H9 (cell line): ENCODE results near the gene GRB10. TPM values are rescaled to one million over a fixed set of nuclear protein-coding genes. Genes with fewer than 3 reads are reported as not detected.

Source experiments
- DNase-seq: peaks from one replicate; pipeline ENCODE4 v3.0.0-alpha.2; 2017
- H2AFZ ChIP-seq: one replicate; pipeline ENCODE4 v1.6.1; 2013; ENCODE audit warnings: mild to moderate bottlenecking, low read length, control low read depth, moderate library complexity
- H2AK5ac ChIP-seq: 2 replicates; pipeline ENCODE4 v1.6.1; 2013; ENCODE audit warnings: low read length, control low read depth, mixed read lengths; ENCODE audit not compliant: insufficient read length
- H2BK120ac ChIP-seq: one replicate; pipeline ENCODE4 v1.6.1; 2013; ENCODE audit warnings: low read depth, mild to moderate bottlenecking, low read length, control low read depth, inconsistent platforms; ENCODE audit not compliant: poor library complexity, severe bottlenecking
- H2BK12ac ChIP-seq: 2 replicates; pipeline ENCODE4 v1.6.1; 2013; ENCODE audit warnings: low read length, control low read depth, mixed read lengths, low read depth; ENCODE audit not compliant: insufficient read length
- H2BK15ac ChIP-seq: 2 replicates; pipeline ENCODE4 v1.6.1; 2013; ENCODE audit warnings: low read depth, low read length, control low read depth
- H2BK20ac ChIP-seq: one replicate; pipeline ENCODE4 v1.6.1; 2013; ENCODE audit warnings: low read depth, mild to moderate bottlenecking, low read length, control low read depth, inconsistent platforms; ENCODE audit not compliant: poor library complexity, severe bottlenecking
- H2BK5ac ChIP-seq: 2 replicates; pipeline ENCODE4 v1.6.1; 2013; ENCODE audit warnings: low read length, control low read depth, mixed read lengths; ENCODE audit not compliant: insufficient read length
- H3K14ac ChIP-seq: 2 replicates; pipeline ENCODE4 v1.6.1; 2013; ENCODE audit warnings: low read length, control low read depth; ENCODE audit not compliant: insufficient read depth
- H3K18ac ChIP-seq: 2 replicates; pipeline ENCODE4 v1.6.1; 2013; ENCODE audit warnings: low read depth, mild to moderate bottlenecking, mixed read lengths, low read length, control low read depth; ENCODE audit not compliant: insufficient read length
- H3K23ac ChIP-seq: 2 replicates; pipeline ENCODE4 v1.6.1; 2013; ENCODE audit warnings: low read length, control low read depth, mixed read lengths, low read depth; ENCODE audit not compliant: insufficient read length
- H3K23me2 ChIP-seq: 2 replicates; pipeline ENCODE4 v1.6.1; 2013; ENCODE audit warnings: low read depth, mild to moderate bottlenecking, mixed read lengths, low read length, control low read depth; ENCODE audit not compliant: insufficient read length, poor library complexity, severe bottlenecking
- H3K27ac ChIP-seq: 2 replicates; pipeline ENCODE4 v1.5.1; 2013; ENCODE audit warnings: low read length, control low read depth, mixed read lengths, low read depth; ENCODE audit not compliant: insufficient read length
- H3K27me3 ChIP-seq: 2 replicates; pipeline ENCODE4 v1.6.1; 2013; ENCODE audit warnings: low read length, control low read depth, inconsistent platforms; ENCODE audit not compliant: insufficient read depth
- H3K4ac ChIP-seq: 2 replicates; pipeline ENCODE4 v1.6.1; 2013; ENCODE audit warnings: low read depth, mild to moderate bottlenecking, control low read depth, inconsistent platforms, low read length, moderate library complexity
- H3K4me1 ChIP-seq: 2 replicates; pipeline ENCODE4 v1.6.1; 2013; ENCODE audit warnings: low read length, control low read depth, inconsistent platforms; ENCODE audit not compliant: insufficient read depth
- H3K4me2 ChIP-seq: 2 replicates; pipeline ENCODE4 v1.6.1; 2013; ENCODE audit warnings: low read length, control low read depth, mixed read lengths; ENCODE audit not compliant: insufficient read length, insufficient read depth
- H3K56ac ChIP-seq: 2 replicates; pipeline ENCODE4 v1.6.1; 2013; ENCODE audit warnings: low read depth, mild to moderate bottlenecking, mixed read lengths, low read length, control low read depth; ENCODE audit not compliant: insufficient read length
- H3K79me1 ChIP-seq: 2 replicates; pipeline ENCODE4 v1.6.1; 2013; ENCODE audit warnings: low read depth, mild to moderate bottlenecking, moderate library complexity, low read length, control low read depth, inconsistent platforms; ENCODE audit not compliant: insufficient read depth, poor library complexity, severe bottlenecking
- H3K79me2 ChIP-seq: 2 replicates; pipeline ENCODE4 v1.6.1; 2013; ENCODE audit warnings: low read length, control low read depth, inconsistent platforms; ENCODE audit not compliant: insufficient read depth
- H3K9ac ChIP-seq: 2 replicates; pipeline ENCODE4 v1.6.1; 2013; ENCODE audit warnings: low read length, control low read depth, mixed read lengths; ENCODE audit not compliant: insufficient read length; ENCODE audit errors: extremely low read depth
- H3K9me3 ChIP-seq: one replicate; pipeline ENCODE4 v1.6.1; 2013; ENCODE audit warnings: low read depth, low read length, inconsistent platforms; ENCODE audit not compliant: control insufficient read depth
- H3T11ph ChIP-seq: one replicate; pipeline ENCODE4 v1.6.1; 2013; ENCODE audit warnings: mild to moderate bottlenecking, low read length, control low read depth, inconsistent platforms
- H4K20me1 ChIP-seq: one replicate; pipeline ENCODE4 v1.6.1; 2013; ENCODE audit not compliant: control insufficient read depth, insufficient read length, insufficient read depth
- H4K5ac ChIP-seq: 2 replicates; pipeline ENCODE4 v1.6.1; 2013; ENCODE audit warnings: low read depth, mild to moderate bottlenecking, mixed read lengths, low read length, control low read depth; ENCODE audit not compliant: insufficient read length
- H4K8ac ChIP-seq: replicated peaks from 2 replicates; pipeline ENCODE4 v1.6.1; 2013; ENCODE audit warnings: low read length, control low read depth, mixed read lengths, low read depth; ENCODE audit not compliant: insufficient read length
- H4K91ac ChIP-seq: 2 replicates; pipeline ENCODE4 v1.6.1; 2013; ENCODE audit warnings: low read depth, mild to moderate bottlenecking, moderate library complexity, mixed read lengths, low read length, control low read depth; ENCODE audit not compliant: insufficient read length
- H3K27ac Mint-ChIP-seq, 3 experiments: 2 replicates in 2 of 3; 3 replicates in 1 of 3; pipeline ENCODE4 v1.8.0; 2020 to 2021; ENCODE audit warnings: mixed read lengths in 3 of 3, mild to moderate bottlenecking in 1 of 3, moderate library complexity in 1 of 3
- H3K27me3 Mint-ChIP-seq: 2 replicates; pipeline ENCODE4 v1.8.0; 2021; ENCODE audit warnings: low read depth, mild to moderate bottlenecking, moderate library complexity, mixed read lengths
- H3K36me3 Mint-ChIP-seq, 3 experiments: 2 replicates in 2 of 3; 3 replicates in 1 of 3; pipeline ENCODE4 v1.8.0; 2020 to 2021; ENCODE audit warnings: low read depth in 3 of 3, mixed read lengths in 3 of 3; ENCODE audit not compliant: insufficient read depth in 1 of 3
- H3K4me1 Mint-ChIP-seq, 2 experiments: 2 replicates each; pipeline ENCODE4 v1.8.0; 2020; ENCODE audit warnings: mixed read lengths in 2 of 2
- H3K4me3 Mint-ChIP-seq, 2 experiments: 2 replicates in 1 of 2; 3 replicates in 1 of 2; pipeline ENCODE4 v1.8.0; 2020 to 2021; ENCODE audit warnings: mild to moderate bottlenecking in 2 of 2, mixed read lengths in 2 of 2, moderate library complexity in 1 of 2
- H3K9me3 Mint-ChIP-seq, 2 experiments: 2 replicates in 1 of 2; 3 replicates in 1 of 2; pipeline ENCODE4 v1.8.0; 2020; ENCODE audit warnings: mild to moderate bottlenecking in 2 of 2, mixed read lengths in 2 of 2, moderate library complexity in 1 of 2
- WGBS: extraction: QIAGEN DNeasy Blood & Tissue Kit; methylation state at CpG from one replicate; pipeline ENCODE4 v1.1.7; 2013; ENCODE audit warnings: missing lambda C conversion rate, low lambda C conversion rate, mixed read lengths; ENCODE audit not compliant: insufficient read length; ENCODE audit errors: extremely low coverage; 5-methylcytosine and 5-hydroxymethylcytosine counted together
- total RNA-seq: library from RNA; stranded (reverse); gene quantifications from 2 replicates; pipeline ENCODE4 v1.2.1, GENCODE V29; 2021
- TF ChIP-seq, protein P1 (sequence below): fragments of 200-600 bp; sonication (generic); conservative IDR thresholded peaks from 3 replicates; pipeline ENCODE4 v1.8.0; 2021; ENCODE audit warnings: antibody characterized with exemption, mild to moderate bottlenecking

GRB10 gene
- total RNA-seq, 1 experiment from 2014 or later: 108 TPM

DNA sequence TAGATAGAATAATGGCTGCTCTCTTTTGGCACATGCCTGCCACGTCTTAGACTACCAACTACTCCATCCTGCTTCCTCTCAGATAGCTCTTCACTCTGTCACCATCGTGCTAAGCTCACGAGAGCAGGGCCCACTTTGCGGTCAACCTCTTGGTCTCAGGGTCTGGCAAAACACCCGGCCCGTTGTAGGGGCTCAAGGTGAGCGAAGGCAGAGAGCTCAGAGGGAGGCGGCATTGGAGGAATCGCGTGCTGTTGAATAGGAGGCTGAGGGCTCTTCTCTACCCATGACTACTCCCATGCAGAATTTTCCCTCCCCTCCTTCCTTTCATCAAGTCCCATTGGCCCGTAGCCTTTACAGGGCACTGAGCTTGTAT is 116.6 kb downstream of the GRB10 start:
- DNase-seq: no peak
- Histone ChIP-seq H2BK12ac (no peak overlapping the region), H3K27ac (no peak overlapping the region), H4K20me1 (no peaks in the 10 kb centered on the region), H3K79me2 (peaks cover 1% of the 10 kb centered on the region; the same call in 1 of the 2 replicates), H3K23ac (no peak overlapping the region), H3K56ac (no peak overlapping the region), H3K9ac (no peak overlapping the region), H3K4me2 (no peak overlapping the region), H2BK5ac (no peak overlapping the region), H3K23me2 (no peaks in the 10 kb centered on the region), H3K14ac (no peak overlapping the region), H2AK5ac (no peak overlapping the region), H4K8ac (no peak overlapping the region), H4K91ac (no peak overlapping the region), H3K27me3 (no peaks in the 10 kb centered on the region), H2AFZ (no peak overlapping the region), H4K5ac (no peak overlapping the region), H3K18ac (no peak overlapping the region), H2BK120ac (no peak overlapping the region), H3K4ac (no peak overlapping the region), H3K9me3 (no peaks in the 10 kb centered on the region), H3K79me1 (no peaks in the 10 kb centered on the region), H2BK15ac (no peak overlapping the region), H2BK20ac (no peak overlapping the region), H3K4me1 (no peaks in the 10 kb centered on the region), H3T11ph (no peak overlapping the region)
- Mint-ChIP-seq H3K27ac (peak overlapping the region in 2 of 3 experiments; percentile 42 to 81; a peak in 2 of 7 replicates), H3K4me1 (no peaks in the 10 kb centered on the region; a peak in 1 of 4 replicates), H3K36me3 (peaks cover 16 to 74% (median 58%) of the 10 kb centered on the region in 3 experiments), H3K4me3 (no peak overlapping the region), H3K27me3 (no peaks in the 10 kb centered on the region), H3K9me3 (peaks cover 0 to 3% of the 10 kb centered on the region in 2 experiments; a peak in 1 of 5 replicates)
- TF ChIP-seq, protein P1, sequence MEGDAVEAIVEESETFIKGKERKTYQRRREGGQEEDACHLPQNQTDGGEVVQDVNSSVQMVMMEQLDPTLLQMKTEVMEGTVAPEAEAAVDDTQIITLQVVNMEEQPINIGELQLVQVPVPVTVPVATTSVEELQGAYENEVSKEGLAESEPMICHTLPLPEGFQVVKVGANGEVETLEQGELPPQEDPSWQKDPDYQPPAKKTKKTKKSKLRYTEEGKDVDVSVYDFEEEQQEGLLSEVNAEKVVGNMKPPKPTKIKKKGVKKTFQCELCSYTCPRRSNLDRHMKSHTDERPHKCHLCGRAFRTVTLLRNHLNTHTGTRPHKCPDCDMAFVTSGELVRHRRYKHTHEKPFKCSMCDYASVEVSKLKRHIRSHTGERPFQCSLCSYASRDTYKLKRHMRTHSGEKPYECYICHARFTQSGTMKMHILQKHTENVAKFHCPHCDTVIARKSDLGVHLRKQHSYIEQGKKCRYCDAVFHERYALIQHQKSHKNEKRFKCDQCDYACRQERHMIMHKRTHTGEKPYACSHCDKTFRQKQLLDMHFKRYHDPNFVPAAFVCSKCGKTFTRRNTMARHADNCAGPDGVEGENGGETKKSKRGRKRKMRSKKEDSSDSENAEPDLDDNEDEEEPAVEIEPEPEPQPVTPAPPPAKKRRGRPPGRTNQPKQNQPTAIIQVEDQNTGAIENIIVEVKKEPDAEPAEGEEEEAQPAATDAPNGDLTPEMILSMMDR: no peak
- no CpG with 5 or more reads among the region's 11 CpGs for WGBS
